Transverse colon (tissue), 4 donors: ENCODE data around the gene KCTD11. TPM values are rescaled to one million over a fixed set of nuclear protein-coding genes. Genes with fewer than 3 reads are reported as not detected.

Experiments used
- DNase-seq: peaks from one replicate; pipeline ENCODE4 v3.0.0-alpha.2; 2019
- H3K27ac ChIP-seq, 4 donors: fragments of 200-600 bp; sonication (generic); 2 replicates each; pipeline ENCODE4 v1.5.1; 2016 to 2018; ENCODE audit warnings: inconsistent platforms in 4 of 4
- H3K27me3 ChIP-seq: fragments of 200-600 bp; sonication (generic); 2 replicates; pipeline ENCODE4 v1.5.1; 2017; ENCODE audit warnings: inconsistent platforms
- H3K36me3 ChIP-seq, 4 donors: fragments of 200-600 bp; sonication (generic); 2 replicates each; pipeline ENCODE4 v1.5.1; 2017 to 2019; ENCODE audit warnings: inconsistent platforms in 4 of 4
- H3K4me1 ChIP-seq, 4 donors: fragments of 200-600 bp; sonication (generic); 2 replicates each; pipeline ENCODE4 v1.5.1; 2017 to 2020; ENCODE audit warnings: inconsistent platforms in 4 of 4
- H3K4me3 ChIP-seq, 4 donors: fragments of 200-600 bp; sonication (generic); 1 replicate in 1 of 4; 2 replicates in 3 of 4; pipeline versions ENCODE4 v1.5.1 to v1.6.1; 2017 to 2019; ENCODE audit warnings: inconsistent platforms in 4 of 4
- H3K9me3 ChIP-seq, 2 donors: fragments of 200-600 bp; sonication (generic); 2 replicates each; pipeline ENCODE4 v1.5.1; 2017 to 2019; ENCODE audit warnings: inconsistent platforms in 2 of 2
- EP300 ChIP-seq: sonication (generic); formaldehyde crosslinking; IDR thresholded peaks from one replicate; pipeline ENCODE4 v1.6.1; 2017; ENCODE audit warnings: antibody characterized with exemption, low read depth
- POLR2A ChIP-seq: fragments of 450-650 bp; IDR thresholded peaks from one replicate; pipeline ENCODE4 v1.6.1; 2016; ENCODE audit warnings: antibody characterized with exemption, mild to moderate bottlenecking, moderate library complexity
- POLR2AphosphoS5 ChIP-seq, 3 donors: sonication (generic); formaldehyde crosslinking; IDR thresholded peaks; one replicate each; pipeline ENCODE4 v1.6.1; 2016; ENCODE audit warnings: antibody characterized with exemption in 3 of 3
- WGBS, 2 donors: methylation state at CpG; one replicate each; pipeline ENCODE4 v1.1.5; 2018; ENCODE audit warnings: low coverage in 1 of 2; 5-methylcytosine and 5-hydroxymethylcytosine counted together
- in situ Hi-C, 4 donors: fragments of 200-750 bp; cut with MboI; loops; one replicate each; pipeline versions ENCODE4 v1.15.0 to v1.15.1; 2017; ENCODE audit warnings: low sequenced_read_pairs in 3 of 4, low pct_ligation_motif_present in 1 of 4, low pct_unique_long_range_greater_than_20kb in 1 of 4
- intact Hi-C: fragments of 100-400 bp; cut with DNase I; formaldehyde crosslinking; loops from one replicate; pipeline ENCODE4 v1.15.1; 2023; ENCODE audit warnings: low total_unique reads
- total RNA-seq, 4 donors: library from RNA; depleted of rRNA; stranded (reverse); fragments of >200 nt; gene quantifications; one replicate each; pipeline ENCODE4 v1.1.0, GENCODE V29; 2016
- TF ChIP-seq, protein P1 (sequence below), 5 experiments: fragments of 200-600 bp in 3 of 5; fragments of 450-650 bp in 2 of 5; sonication (generic) in 3 of 5; IDR thresholded peaks; 1 replicate in 2 of 5; 2 replicates in 3 of 5; pipeline ENCODE4 v1.5.1; 2016 to 2017; ENCODE audit warnings: antibody characterized with exemption in 5 of 5, inconsistent platforms in 3 of 5, mild to moderate bottlenecking in 2 of 5, moderate library complexity in 1 of 5

The KCTD11 gene
- total RNA-seq, 4 donors from 2014 or later, result 1.2 to 10.8 (median 7.8) TPM

DNA sequence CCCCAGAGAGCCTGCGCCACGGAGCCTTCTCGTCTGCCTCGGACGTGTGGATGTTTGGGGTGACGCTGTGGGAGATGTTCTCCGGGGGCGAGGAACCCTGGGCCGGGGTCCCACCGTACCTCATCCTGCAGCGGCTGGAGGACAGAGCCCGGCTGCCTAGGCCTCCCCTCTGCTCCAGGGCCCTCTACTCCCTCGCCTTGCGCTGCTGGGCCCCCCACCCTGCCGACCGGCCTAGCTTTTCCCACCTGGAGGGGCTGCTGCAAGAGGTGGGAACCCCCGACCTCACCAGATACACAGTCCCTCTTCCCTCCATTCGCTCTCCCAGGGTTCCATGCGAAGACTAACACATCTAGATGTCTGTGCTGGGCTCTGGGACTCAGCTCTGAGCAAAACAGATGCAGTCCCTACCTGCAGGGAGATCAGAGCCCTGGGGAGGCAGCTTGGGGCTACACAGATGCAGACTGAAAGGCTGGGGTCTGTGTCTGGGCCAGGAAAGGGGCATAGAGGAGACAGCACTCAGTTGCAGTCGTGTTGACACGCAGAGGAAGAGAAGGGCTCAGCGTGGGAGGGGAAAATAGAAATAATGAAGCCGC is 32.6 kb downstream of the KCTD11 start:
- H3K4me1 ChIP-seq, result peaks cover 6 to 22% (median 22%) of the 10 kb centered on the region in 4 donors
- DNase-seq, result no peak
- in situ Hi-C loops, result no loop called here
- H3K36me3 ChIP-seq, result no peaks in the 10 kb centered on the region
- intact Hi-C loops, result no loop called here
- TF ChIP-seq, protein P1, sequence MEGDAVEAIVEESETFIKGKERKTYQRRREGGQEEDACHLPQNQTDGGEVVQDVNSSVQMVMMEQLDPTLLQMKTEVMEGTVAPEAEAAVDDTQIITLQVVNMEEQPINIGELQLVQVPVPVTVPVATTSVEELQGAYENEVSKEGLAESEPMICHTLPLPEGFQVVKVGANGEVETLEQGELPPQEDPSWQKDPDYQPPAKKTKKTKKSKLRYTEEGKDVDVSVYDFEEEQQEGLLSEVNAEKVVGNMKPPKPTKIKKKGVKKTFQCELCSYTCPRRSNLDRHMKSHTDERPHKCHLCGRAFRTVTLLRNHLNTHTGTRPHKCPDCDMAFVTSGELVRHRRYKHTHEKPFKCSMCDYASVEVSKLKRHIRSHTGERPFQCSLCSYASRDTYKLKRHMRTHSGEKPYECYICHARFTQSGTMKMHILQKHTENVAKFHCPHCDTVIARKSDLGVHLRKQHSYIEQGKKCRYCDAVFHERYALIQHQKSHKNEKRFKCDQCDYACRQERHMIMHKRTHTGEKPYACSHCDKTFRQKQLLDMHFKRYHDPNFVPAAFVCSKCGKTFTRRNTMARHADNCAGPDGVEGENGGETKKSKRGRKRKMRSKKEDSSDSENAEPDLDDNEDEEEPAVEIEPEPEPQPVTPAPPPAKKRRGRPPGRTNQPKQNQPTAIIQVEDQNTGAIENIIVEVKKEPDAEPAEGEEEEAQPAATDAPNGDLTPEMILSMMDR (IDR thresholded peaks at IDR 0.05), result no peak
- no peak for TF ChIP-seq POLR2A
- no peaks in the 10 kb centered on the region for H3K27me3 ChIP-seq
- H3K4me3 ChIP-seq, result peak overlapping the region in 3 of 4 donors; percentile 22 to 40 (median 31)
- H3K27ac ChIP-seq, result peak overlapping the region; percentile 14 to 60 (median 40)
- no peaks in the 10 kb centered on the region for H3K9me3 ChIP-seq
- 75 to 100% methylated on average over 4 to 23 of the region's 23 CpGs for WGBS, 2 donors

DNA sequence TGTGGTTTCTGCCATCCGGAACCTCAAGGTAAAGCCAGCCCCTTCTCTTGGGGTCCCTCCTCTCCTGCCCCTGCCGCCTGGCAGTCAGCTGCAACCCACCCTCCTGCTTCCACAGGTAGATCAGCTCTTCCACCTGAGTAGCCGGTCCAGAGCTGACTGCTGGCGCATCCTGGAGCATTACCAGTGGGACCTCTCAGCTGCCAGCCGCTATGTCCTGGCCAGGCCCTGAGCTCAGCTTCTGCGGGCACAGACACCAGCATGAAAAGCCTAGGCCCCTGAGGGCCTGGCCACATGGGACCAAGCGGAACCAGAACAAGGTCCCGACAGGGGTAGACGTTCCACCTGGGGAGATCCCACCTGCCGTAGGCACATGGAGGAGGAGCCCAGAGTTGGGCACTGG is 36.9 kb downstream of the KCTD11 start:
- no peaks in the 10 kb centered on the region for H3K27me3 ChIP-seq
- H3K36me3 ChIP-seq, result no peaks in the 10 kb centered on the region
- 93% methylated on average over 6 of the region's 10 CpGs; no CpG with 5 or more reads in 1 of the 2 donors for WGBS, 2 donors
- H3K4me1 ChIP-seq, result peaks cover 9 to 14% (median 10%) of the 10 kb centered on the region in 4 donors
- DNase-seq, result no peak
- TF ChIP-seq POLR2AphosphoS5 (IDR thresholded peaks at IDR 0.05), result no peak
- no peak for TF ChIP-seq POLR2A
- TF ChIP-seq, protein P1 (IDR thresholded peaks at IDR 0.05), result no peak
- no peak overlapping the region for H3K27ac ChIP-seq
- H3K4me3 ChIP-seq, result no peak overlapping the region
- intact Hi-C loops, result no loop called here
- H3K9me3 ChIP-seq, result no peaks in the 10 kb centered on the region
- in situ Hi-C loops, result no loop called here

DNA sequence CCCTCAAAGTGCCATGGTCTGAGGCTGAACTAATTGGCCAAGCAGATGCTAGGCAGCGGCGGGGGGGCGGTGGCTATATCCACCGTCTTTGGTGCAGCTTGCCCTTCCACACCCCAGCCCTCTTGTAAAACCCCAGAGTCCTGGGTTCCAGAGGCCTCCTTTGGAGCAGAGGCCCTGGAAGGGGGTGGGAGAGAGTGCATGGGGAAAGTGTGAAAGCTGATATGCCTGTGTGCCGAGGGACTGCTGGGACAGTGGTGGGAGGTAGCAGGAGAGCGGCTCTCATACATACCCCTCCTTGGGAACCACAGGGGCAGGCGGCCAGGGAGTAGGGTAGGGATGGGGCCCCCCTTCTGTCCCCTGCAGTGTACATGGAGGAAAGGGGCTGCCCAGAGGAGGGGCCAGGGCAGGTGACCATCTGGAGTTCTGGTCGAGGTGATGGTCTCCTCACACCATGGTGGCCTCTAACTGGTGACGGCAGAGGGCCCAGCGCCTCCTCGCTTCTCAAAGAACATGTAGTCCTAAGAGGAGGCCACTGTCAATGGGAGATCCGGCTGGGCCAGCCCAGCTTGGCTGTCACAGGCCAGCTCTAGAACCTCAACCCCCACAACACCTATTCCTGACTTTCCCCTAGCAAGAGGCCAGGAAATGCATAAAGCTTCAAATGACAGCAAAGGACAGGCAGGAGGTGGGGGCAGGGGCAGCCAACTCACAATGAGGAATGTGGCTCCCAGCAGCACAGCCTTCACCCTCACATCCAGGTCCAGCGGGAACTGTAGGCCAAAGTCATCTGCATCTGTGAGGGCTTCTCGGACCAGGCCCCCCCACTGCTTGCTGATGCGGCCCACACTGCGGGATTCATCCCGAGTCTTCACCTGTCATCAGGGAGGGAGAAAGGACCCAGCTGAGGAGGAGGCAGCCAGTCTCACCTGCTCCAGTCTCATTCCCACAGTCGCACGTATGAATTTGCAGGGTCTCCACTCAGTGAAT is 38.3 kb downstream of the KCTD11 start:
- in situ Hi-C loops (no loop called here), intact Hi-C loops (no loop called here)
- TF ChIP-seq, protein P1 (IDR thresholded peaks at IDR 0.05), result no peak
- TF ChIP-seq POLR2AphosphoS5 (IDR thresholded peaks at IDR 0.05) (no peak), EP300 (no peak)
- H3K27me3 ChIP-seq, result no peaks in the 10 kb centered on the region
- no peak for DNase-seq
- WGBS, 2 donors, result 92% methylated on average over 19 of the region's 19 CpGs; no CpG with 5 or more reads in 1 of the 2 donors
- H3K36me3 ChIP-seq, result no peaks in the 10 kb centered on the region
- H3K4me1 ChIP-seq, result peaks cover 10 to 20% (median 14%) of the 10 kb centered on the region in 4 donors
- H3K4me3 ChIP-seq, result no peak overlapping the region
- no peaks in the 10 kb centered on the region for H3K9me3 ChIP-seq
- no peak overlapping the region for H3K27ac ChIP-seq

DNA sequence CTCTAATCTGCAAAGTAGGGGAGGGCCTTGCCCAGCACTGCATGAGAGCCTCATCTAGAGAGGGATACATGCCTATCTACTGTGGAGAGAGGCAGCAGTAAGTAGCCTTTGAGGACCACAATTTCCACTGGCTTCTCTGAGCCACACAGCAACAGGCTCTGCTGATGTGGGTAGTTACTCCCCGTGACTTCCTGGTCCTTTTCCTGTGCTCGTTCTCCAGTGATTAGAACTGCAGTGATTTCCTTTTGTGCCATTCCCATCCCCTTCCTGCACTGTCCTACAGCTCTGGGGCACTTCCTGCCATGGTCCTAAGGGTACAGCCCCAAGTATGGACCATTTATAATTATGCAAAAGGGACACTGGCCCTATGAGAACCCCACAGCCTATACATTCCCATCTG is 39.3 kb downstream of the KCTD11 start:
- no peaks in the 10 kb centered on the region for H3K27me3 ChIP-seq
- in situ Hi-C loops (no loop called here), intact Hi-C loops (no loop called here)
- WGBS, 2 donors, result 70 to 73% methylated on average over 2 of the region's 2 CpGs
- peaks cover 11 to 22% (median 17%) of the 10 kb centered on the region in 4 donors for H3K4me1 ChIP-seq
- no peaks in the 10 kb centered on the region for H3K9me3 ChIP-seq
- H3K4me3 ChIP-seq, result no peak overlapping the region
- no peak for DNase-seq
- H3K27ac ChIP-seq, result no peak overlapping the region
- no peak for TF ChIP-seq EP300
- no peaks in the 10 kb centered on the region for H3K36me3 ChIP-seq
